NCI-H748 (cell line): ENCODE results near the gene LAMA2.
A peak's percentile ranks its signal among the peaks of the same experiment; 100 is the strongest.

Source experiments
- DNase-seq: peaks from one replicate; lab custom pipeline; 2025; ENCODE audit not compliant: unreplicated experiment; lab: John Stamatoyannopoulos, UW

LAMA2 gene

DNA sequence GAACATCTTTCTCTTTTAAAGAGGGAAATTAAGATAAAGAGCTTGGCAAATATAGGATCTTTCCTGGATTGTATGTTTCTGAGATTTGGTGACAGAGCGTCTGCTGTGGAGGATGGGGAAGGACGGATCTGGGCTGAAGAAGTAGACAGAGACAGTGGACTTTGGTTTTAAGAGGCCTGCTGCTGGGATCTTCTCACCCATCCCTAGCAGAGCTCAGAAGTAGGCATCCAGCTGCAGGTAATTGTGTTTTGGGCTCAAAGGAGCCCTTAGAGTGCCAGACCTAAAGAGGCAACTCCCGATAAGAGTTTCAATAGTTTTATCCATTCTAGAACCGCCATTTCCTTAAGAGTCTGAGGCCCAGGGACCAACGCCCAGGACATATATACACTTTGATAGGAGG is 20.8 kb downstream of the LAMA2 start:
- DNase-seq = no peak

DNA sequence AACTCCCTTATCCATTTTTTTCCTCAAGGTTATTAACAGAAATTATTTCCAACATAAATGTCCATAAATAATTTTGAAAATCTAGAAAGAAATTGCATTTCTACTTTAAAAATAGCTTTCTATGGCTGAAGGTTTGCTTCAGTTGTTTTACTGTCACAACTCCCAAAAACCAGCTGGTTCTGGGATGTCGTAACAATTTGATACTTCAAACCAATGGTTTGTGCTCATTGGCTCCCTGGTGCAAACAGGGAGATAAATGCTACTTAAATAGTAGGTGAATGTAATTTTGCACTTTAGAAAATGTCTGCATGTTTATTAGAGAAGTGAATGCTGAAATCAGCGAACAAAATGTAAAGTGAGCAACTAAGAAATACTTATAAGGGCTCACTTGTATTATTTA is 31.1 kb downstream of the LAMA2 start:
- peak; percentile 36 for DNase-seq

DNA sequence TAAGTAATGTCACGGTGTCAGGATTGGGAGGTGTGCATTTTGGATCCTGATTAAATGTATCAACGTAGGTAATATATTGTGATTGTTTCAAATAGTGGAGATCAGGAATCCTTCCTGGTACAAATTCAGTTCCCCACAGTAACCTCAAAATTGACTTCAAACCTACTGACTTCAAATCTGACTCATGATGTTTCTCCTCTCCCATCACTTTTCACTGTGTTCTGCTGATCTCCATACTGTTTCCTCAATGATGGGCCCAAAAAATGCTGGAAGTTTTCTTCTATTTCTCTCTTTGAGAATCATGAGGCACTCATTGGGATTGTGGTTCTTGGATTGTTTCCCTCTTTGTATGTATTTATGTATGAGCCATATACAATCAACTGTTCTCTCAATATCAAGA is 35.9 kb downstream of the LAMA2 start:
- no peak for DNase-seq

DNA sequence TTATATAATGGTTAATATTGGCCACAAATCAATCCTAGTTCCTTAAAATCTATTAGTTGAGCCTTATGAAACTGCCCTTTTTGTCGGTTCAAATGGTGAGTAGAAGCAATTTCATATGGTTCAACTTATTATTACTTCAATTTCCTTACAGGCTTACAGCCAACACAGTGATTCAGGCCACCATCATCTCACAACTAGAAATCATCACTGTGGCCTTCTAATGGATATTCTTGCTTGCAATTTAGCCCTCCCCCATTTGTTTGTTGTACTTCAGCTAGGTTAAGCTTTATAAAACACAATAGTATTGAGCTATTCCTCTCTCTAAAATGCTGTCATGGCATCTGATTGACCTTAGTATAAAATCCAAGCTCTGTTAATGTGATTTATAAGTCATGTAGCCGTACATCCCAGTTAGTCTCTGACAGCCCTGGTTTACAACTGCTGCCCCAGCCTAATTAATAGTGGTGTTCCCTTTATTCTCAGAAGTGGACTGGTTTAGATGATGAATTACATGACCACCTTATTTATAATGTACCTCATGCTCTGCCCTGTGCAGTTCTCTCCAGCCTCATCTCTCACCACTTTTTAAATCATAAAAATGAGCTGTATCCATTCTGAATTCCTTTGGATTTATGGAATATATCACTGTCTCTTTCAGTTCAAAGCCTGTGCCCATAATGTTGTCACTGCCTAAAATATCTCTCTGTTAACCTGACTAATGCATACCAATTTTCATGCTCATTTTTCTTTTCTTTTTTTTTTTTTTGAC is 36.7 kb downstream of the LAMA2 start:
- no peak for DNase-seq

DNA sequence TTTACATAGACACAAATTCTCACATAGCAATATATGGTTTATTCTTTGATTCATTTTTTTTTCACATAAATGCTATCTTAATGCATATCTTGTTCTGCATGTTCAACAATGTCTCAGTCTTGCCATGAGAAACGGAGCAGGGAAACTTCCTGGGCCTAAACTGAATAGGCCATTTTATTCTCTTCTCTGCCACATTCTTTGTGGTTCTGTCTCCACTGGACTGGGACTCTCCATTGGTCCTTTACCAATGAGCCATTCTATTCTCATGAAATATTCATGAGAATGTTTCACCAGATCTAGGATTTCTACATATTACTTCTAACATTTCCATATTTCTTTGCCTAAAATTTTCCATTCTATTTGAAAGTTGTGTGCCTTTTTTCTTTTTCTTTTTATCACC is 42.8 kb downstream of the LAMA2 start:
- no peak for DNase-seq

DNA sequence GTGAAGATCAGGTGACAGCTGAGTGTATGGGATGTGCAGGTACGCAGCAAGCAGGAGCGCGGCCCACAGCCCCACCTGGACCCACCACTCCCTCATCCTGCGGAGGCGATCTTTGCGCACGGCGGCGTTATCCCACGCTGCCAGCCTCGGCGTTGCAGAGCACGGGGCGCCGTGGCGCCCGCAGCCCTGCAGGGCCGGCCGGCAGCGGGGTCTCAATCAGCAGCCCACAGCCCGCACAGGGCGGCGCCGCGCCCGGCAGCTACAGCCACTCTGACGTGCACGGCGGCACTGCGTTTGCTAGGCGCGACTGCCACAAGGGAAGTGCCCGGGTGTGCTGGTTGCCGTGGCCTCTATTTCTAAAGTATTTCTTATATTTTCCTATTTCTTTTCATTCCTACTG is 46.9 kb downstream of the LAMA2 start:
- DNase-seq = no peak

DNA sequence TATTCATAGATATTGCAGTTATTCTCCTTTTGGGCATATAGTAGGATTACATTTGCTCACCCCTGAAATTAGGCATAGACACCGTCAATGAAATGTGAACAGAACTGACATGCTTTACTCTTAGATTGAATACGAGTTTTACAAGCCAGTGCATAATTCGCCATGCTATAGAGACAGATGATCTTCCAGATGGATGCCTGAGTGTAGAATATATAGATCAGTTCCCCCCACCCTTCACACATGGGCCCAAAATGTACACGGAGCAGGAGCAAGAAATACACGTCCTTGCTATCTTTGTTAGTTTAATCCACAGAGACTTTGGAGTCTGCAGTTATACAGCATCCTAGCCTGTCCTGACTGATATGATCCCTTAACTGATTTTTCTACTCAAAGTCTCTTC is 47.4 kb downstream of the LAMA2 start:
- DNase-seq = no peak

DNA sequence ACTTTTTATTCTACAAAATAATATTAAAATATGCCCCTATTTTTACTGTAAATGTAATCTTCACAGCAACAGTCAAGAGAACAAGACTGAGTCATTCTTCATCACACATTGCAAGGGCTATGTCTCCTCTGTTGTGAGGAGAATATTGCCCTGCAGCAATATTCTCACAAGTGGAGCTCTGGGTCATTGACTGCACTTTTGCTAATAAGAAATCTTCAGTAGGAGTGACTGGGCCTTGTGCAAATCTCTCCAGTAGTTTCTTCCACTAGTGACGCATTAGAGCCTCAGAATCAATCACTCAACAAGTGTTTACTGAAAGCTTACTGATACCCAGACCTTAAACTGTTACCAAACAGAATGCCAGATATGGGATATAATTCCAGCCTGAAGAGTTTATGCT is 49.1 kb downstream of the LAMA2 start:
- DNase-seq = no peak

DNA sequence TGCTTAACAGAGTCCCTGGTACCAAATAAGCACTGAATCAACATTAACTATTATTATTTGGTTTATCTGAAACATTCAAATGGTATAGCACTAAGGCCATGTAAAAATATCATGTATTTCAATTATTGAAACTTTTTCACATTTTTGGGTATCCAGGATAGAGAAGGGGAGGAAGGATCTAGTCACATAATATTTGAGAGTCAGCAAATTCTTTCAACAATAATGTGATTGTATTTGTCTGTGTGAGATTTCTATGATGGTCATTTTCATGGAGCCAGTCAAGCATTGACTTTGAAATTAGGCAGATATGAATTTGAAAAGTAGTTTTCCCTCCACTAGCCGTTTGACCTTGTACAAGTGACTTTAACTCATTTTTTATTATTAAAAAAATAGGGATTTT is 67.9 kb downstream of the LAMA2 start:
- DNase-seq = no peak

DNA sequence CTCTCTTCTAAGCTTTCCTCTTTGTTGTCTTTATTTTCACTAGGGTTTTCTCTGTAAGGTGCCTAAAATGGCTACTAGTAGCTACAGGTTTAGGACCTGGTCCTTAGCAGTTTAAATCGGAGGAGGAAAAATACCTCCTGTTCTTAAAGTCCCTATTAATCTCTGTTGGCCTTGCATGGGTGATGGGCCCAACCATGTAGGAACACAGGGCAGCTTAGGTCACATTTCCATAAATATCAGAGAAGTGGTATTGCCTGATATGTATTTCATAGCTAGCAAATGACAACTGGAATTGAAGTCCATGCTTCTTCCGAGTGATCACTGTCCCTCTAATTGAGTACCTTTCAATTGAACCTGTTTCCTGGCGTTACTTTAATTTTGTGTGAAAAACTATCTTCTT is 70.0 kb downstream of the LAMA2 start:
- no peak for DNase-seq

DNA sequence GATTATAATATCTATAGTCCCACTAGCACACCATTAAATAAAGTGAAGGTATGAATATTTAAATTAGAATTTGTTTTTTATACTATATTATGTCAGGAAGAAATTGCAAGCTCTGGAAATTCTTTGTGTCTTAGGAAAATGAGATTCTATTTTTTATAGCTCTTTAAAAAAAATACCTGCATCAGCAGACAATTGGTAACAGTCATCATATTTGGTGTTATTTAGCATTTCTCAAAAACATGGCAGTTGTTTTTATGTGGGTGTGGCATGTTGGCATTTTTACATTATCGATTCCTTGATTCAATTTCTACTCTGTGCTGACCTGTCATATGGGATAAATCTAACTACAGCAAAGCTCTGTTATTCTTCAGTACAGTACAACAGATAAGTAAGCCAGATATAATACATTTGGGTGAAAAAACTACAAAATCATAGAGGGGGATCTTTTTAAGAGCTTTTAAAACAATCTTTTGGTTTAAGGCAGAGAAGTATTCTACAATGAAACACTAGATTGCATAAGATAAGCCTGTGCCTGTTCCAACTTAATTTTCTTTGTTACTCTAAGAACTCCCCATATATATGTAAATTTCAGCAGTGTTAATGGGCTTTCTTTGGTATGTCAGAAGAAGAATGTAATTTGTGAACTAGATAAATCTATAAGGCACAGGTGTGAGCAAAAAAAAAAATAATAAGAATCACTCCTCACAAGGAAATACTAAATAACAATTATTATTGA is 71.5 kb downstream of the LAMA2 start:
- DNase-seq = no peak

DNA sequence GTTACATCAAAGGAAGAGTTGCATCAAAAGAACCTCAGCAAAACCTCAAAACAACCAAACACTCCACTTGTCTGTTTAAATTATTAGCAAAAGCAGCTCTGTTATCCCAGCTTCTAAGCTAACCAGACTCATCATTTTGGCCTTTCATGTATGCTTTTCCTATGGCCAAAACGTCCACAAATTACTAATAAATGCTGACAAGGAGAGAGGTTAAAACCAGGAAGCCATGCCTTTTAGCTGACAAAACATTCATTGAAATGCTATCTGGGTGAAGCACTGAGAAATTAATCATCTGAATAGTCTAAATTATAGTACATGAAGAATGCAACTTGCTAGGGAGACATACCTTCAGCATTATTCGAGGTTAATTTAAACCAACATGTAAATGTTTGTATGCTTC is 80.6 kb downstream of the LAMA2 start:
- no peak for DNase-seq

DNA sequence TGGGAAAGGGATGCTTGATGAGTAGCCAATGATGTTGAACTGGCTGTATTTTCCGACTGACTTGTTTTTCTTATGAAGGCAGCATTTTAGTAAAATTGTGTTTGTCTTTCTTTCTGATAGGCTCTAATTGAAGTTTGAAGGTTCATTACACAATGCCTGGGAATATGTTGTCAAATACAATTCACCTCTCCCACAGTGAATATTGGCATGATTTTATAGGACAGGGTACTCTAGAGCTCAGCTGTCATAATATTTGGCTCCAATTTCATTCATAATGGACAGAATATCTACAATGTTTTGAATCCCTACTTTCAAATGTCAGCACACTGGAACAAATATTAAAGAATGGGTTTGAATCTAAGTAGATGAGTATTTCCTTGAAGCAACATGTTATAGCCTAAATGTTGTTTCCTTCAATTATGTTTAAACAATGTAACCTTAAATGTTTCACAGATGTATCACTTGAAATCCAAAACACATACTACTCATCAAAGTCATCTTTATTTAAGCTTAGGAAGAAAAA is 81.4 kb downstream of the LAMA2 start:
- peak; percentile 39 for DNase-seq

DNA sequence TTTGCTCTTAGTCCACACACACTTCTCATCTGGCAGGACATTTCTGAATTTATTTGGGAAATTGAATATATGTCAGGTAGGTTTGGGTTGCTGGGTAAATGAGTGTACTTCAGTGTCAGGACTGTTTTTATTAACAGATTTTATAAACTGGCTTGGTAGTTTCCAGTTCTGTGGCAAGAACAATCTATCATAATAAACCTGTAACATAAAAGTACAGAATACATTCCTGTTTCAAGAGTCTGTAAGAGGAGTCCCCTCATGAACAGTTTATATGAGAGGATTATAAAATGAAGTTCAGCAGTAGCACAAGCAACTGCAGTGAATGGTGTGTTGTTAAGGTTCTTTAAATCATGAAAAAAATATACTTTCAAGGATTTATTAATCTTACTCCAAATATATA is 81.8 kb downstream of the LAMA2 start:
- DNase-seq = no peak

DNA sequence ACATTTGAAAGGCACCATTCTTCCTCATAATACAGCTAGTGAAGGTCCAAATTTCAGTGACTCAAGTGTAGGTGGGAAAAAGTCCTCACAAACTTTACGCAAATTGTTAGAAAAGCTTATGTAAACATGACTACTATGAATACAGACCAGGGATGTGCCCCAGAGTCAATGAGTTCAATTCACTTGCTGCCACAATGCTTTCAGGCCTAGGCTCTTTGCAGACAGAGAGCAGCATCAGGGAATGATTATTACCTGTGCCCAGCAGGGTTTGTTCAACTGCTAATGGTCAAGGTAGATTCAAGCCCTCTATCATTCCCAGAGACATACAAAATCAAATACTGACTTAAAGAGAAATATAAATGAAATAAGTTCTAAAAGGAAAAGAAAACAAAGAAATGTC is 84.0 kb downstream of the LAMA2 start:
- DNase-seq = no peak

DNA sequence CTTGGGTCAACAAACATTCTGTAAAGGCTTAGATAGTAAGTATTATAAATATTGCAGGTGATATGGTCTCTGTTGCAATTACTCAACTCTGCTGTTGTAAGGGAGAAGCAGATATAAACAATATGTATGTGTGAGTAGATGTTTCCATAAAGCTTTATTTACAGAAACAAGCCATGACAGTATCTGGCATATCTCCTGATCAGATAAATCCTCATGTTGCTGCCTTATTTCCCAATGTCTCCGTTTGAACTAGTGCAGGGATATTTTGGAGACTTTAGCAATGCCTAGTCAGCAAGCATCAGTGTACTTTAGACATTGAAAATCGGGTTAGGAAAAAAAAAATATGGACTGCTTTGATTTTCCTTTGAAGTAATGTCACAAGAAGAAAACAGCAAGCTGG is 96.1 kb downstream of the LAMA2 start:
- DNase-seq = no peak

DNA sequence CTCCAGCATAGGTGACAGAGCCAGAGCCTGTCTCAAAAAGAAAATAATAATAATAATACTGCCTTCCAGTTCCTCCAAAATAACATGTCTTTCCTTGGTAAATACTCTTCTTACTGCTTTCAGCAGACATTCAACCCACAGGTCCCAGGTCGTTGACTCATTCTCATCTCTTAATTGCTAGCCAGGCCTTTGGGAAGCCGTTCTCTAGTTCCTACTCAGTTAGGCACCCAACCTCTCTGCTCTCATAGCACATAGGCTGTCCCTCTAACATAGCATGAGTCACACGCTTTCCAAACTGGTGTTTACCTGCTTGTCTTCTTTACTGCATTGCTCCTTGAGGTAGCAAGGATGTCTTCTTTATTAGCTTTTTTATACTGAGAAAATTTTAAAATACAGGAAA is 98.8 kb downstream of the LAMA2 start:
- no peak for DNase-seq

DNA sequence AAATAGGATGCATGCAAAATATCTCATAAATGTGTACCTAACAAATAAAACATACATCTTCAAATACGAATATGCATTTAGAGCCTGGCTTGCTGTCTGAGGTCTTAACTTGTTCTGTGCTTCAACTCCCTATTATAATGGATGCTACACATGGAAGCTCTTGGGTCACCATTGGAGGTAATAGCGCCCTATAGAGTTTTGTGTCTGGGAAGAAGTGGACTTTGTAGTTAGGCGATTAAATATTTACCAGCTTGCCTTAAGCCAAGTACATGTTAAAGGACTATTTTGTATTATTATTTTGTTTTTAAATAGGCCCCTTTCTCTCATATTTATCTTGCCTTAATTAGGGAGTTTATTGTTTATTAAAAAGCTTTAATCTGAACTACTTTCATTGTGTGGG is 107.4 kb downstream of the LAMA2 start:
- DNase-seq = no peak

DNA sequence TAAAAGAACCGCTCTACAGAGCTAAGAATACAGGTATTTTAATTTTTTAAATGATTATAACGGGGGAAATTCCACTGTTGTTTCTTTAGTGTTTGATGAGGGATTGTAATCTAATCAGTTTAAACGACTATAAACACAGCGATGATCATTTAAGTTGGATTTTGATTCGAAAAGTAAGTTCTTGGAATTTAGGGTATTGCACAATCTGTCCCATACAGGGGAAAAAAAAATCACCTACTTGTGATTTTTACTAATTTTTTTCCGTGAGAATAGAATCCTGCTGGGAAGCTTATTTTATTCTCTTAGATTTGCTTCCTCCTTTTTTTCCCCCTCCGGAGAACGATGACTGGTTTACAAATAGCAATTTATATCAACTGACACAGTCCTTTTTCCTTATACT is 108.0 kb downstream of the LAMA2 start:
- no peak for DNase-seq

DNA sequence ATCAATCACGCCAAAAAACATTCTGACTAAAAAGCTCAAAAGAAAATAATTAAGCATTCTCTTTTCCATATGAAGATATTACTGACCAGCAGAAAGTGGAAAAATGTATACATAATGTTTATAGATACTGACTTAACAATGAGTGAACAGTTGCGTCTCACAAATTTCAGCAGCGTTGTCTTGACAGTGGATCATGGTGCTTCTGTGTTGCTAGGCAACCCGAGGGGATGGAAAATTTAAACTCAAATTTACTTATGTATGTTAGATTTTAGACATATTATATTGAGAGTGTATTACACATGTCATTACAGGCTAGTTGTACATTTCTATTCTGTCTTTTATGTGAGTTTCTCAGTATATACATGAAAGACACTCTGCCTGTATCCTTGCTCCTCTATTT is 110.2 kb downstream of the LAMA2 start:
- DNase-seq = no peak

DNA sequence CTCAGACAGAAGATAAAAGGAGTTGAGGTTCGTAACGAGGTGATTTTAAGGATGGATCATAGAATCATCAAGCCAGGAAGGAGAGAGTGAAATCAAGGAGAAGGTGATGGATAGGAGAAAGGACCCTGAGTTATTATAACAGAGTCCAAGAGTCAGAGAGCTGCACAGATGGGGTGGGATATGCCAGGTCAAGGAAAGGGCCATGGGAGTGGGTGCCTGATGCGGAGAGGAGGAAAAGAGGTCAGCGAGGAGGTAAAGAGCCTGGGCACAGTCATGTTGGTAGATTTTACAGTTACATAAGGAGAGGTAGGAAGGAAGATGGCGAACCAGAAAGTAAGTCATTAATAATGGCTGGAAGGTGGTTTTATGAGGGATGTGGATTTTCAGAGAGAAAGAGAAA is 114.9 kb downstream of the LAMA2 start:
- DNase-seq = no peak

DNA sequence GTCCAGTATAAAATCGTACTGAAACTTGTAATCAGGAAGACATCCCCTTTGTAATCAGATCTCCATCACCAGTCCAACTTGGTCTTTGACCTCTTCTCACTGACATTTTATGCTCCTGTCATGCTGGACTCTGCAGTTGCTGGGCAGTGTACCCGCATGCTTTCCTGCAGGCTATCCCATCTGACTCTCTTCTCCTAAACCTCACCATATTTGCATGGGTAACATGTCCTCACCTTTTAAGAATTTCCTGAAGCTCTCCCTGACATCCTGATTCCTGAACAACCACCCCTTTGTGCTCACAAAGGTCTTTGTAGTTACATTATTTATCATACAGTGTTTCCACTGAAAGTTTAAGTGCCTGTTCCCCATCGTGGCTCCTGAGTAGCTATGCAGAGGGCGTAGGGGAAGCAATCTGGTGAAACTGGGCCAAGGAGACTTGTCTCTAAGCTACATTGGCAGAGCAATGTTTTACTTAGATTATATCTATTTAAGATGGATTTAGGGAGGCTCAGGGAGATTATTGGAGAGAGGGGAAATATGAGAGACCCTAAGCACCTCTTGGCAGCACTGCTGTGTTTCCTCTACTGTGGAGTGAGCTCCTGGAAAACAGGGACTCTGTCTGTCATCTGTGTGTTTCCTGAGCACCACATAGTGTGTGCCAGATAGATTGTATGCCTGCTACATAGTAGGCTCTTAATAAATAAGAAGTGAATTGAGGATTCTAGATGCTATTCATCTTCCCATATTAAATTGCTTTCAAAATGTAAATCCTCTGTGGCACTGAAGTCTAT is 124.0 kb downstream of the LAMA2 start:
- DNase-seq = no peak
